Fibroblast of the aortic adventitia (primary cell): ENCODE data around the gene ME2. TPM values are rescaled to one million over a fixed set of nuclear protein-coding genes. Genes with fewer than 3 reads are reported as not detected.
"Not testable (repeated sequence)": the region's sequence is repeated elsewhere in the genome, so short reads cannot be mapped to it uniquely, and the experiment has no call there.

Experiments
- DNase-seq: peaks from one replicate; pipeline ENCODE4 v3.0.0-alpha.2; 2010; ENCODE audit warnings: low read depth
- H3K4me3 ChIP-seq: 2 replicates; pipeline ENCODE4 v1.5.1; 2011; ENCODE audit warnings: low read depth, mild to moderate bottlenecking, control low read depth, low read length, moderate library complexity
- CTCF ChIP-seq: IDR thresholded peaks from 2 replicates; pipeline ENCODE4 v1.5.1; 2011; ENCODE audit warnings: mild to moderate bottlenecking, low read length, control low read depth, inconsistent platforms; ENCODE audit not compliant: insufficient read depth
- total RNA-seq: library from RNA; depleted of rRNA; stranded (reverse); fragments of >200 nt; gene quantifications from 2 replicates; pipeline ENCODE4 v1.2.3, GENCODE V29; 2012; ENCODE audit warnings: low replicate concordance

The ME2 gene
- total RNA-seq, 1 donor: 48.6 TPM

GRCh38 chr18:50870138-50870845 is 8.6 kb upstream of the ME2 start:
- DNase-seq: peak; percentile 43
- no peak for TF ChIP-seq CTCF
- H3K4me3 ChIP-seq: no peak overlapping the region

DNA sequence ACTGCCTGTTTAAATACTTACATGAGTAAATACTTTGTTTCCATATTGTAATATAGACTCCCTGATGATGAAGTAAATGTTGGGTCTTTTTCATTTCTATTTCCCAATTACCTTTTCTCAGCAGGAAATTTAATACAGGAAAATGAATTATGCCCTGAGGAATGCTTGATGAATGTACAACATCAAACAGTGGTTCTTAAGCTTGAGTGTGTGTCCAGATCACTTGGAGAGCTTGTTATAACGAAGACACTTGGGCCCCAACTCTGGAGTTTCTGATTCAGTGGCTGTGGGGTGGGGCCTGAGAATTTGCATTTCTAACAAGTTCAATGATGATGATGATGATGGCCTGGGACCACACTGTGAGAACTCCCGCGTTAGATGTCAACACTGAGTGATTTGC is 7.1 kb upstream of the ME2 start:
- no peak for DNase-seq
- TF ChIP-seq CTCF: no peak
- H3K4me3 ChIP-seq: no peak overlapping the region

GRCh38 chr18:50875966-50876536 is 2.9 kb upstream of the ME2 start:
- DNase-seq: no peak
- no peak for TF ChIP-seq CTCF
- no peak overlapping the region for H3K4me3 ChIP-seq

GRCh38 chr18:50877545-50878265 is 1.2 kb upstream of the ME2 start:
- H3K4me3 ChIP-seq: no peak overlapping the region
- no peak for DNase-seq
- no peak for TF ChIP-seq CTCF

GRCh38 chr18:50879302-50880118 is 592 bp downstream of the ME2 start:
- DNase-seq: peak; percentile 57
- peak overlapping the region; percentile 91 for H3K4me3 ChIP-seq
- TF ChIP-seq CTCF: no peak

GRCh38 chr18:50880119-50880465 is 1.2 kb downstream of the ME2 start:
- DNase-seq: peak; percentile 8
- TF ChIP-seq CTCF: no peak
- peak overlapping the region; percentile 91 for H3K4me3 ChIP-seq

GRCh38 chr18:50880944-50881343 is 2.0 kb downstream of the ME2 start:
- not testable (repeated sequence) for H3K4me3 ChIP-seq, DNase-seq
